Midbrain (tissue), 1 donor: ENCODE measurements around the gene LRRC10B.

Source experiments
- DNase-seq: peaks from one replicate; lab custom pipeline; 2025; lab: John Stamatoyannopoulos, UW

The LRRC10B gene

DNA sequence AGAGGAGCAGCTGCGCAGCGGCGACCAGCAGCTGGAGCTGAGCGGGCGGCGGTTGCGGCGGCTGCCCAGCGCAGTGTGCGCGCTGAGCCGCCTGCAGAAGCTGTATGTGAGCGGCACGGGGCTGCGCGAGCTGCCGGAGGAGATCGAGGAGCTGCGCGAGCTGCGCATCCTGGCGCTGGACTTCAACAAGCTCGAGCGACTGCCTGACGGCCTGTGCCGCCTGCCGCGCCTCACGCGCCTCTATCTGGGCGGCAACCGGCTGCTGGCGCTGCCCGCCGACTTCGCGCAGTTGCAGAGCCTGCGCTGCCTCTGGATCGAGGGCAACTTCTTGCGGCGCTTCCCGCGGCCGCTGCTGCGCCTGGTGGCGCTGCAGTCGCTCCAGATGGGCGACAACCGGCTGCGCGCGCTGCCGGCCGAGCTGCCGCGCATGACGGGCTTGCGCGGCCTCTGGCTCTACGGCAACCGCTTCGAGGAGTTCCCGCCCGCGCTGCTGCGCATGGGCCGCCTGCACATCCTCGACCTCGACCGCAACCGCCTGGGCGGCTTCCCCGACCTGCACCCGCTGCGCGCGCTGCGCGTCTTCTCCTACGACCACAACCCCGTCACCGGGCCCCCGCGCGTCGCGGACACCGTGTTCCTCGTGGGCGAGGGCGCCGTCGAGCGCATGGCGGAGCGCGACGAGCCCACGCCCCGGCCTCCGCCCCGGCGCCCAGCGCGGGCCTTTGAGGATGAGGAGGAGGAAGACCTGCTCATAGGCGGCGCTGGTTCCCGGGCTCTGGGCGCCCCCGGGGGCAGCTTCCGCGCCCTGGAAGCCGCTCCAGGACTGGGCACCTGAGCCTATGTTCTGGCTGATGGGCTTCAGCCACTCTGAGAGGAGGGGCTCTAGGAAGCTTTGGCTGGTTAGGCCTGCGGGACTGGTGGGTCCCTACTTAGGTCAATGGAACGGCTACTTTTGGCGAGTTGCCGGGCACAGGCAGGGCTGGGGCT lies 787 bp downstream of the LRRC10B start:
- peak; percentile 41 for DNase-seq

DNA sequence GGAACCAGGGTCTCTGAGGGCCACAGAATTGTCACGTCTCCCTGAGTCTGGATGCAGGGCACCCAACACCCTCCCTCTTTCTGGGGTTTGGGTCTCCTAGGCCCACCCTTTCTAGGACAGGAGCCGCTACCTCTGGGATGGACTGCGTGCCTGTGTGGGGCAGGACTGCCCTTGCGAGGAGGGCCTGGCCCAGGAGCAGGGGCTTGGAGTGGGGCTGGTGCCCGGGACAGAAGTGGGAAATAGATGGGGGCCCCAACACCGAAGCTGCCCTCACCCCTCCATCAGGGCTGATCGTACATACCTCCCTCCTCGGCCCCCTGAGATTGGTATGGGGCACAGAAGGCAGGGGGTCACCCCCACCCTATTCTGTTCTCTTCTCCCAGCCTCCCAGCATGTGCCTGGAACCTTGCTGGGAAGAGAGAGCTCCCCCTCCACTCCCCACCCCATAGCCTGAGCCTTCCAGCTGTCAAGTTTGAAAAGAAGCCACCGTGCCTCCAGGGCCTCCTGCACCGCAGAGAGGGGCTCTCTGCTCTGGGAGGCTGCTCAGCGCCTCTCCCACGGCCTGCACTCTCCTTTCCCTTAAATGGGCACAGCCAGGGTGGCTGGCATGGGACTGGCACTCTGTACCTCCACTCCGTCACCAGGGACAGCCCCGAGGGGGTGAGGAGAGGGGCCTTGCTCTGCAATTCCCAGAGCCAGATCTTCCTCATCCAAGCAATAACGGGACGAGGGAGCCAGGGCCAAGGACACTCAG lies 1.8 kb downstream of the LRRC10B start:
- no peak for DNase-seq

DNA sequence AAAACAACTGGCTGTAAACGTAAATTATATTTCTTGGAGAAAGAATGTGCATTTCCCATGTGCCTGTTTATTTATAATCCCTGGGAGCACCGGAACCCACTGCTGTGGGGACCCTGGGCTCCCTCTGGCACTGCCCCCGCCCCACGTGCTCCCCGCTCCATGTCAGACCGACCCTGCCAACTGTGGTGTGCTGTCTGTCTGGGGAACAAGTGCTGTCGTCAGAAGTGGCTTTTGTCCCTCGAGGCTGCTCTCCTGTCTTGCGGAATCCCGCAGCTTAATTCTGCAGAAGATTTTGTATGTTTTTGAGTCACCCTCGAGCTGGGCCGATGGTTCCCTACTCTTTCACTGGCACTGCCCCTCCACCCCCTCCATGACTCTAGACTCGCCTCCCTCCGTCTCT lies 2.4 kb downstream of the LRRC10B start:
- DNase-seq = no peak

DNA sequence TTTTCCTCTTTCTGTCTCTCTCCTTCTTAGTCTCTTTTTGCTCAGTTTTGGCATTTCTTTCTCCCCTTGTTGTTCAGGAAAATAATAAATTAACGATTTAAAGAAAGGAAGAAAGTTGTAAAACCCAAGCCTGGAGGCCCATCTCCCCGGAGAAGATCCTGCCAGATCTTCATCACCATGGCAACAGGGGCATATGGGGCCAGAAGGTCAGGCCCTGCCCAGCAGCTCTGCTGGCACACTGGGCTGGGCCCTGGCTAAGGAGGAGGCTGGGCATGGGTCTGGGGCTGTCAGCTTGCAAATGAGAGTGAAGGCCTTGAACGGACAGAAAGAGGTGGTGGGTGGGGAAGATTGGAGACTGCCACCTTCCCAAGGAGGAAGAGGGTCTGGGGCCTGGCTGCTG lies 2.8 kb downstream of the LRRC10B start:
- no peak for DNase-seq

DNA sequence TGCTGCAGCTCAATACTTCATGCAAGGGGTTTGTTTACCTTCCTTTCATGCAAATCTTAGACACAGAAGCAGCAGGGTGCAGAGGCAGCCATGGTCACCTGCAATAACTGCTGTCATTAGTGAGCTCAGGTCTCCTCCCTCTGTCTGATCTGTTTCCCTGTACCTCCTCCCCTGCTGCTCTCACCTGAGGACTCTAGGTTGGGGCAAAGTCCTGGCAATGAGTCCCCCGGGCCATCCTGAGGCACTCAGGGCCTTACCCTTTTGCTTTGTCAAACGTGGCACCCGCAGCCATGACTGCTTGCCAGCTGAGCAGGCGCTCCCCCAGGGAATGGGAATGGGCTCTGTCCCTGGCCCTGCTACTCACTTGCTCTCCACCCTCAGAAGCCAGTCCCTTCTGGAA lies 3.9 kb downstream of the LRRC10B start:
- no peak for DNase-seq

DNA sequence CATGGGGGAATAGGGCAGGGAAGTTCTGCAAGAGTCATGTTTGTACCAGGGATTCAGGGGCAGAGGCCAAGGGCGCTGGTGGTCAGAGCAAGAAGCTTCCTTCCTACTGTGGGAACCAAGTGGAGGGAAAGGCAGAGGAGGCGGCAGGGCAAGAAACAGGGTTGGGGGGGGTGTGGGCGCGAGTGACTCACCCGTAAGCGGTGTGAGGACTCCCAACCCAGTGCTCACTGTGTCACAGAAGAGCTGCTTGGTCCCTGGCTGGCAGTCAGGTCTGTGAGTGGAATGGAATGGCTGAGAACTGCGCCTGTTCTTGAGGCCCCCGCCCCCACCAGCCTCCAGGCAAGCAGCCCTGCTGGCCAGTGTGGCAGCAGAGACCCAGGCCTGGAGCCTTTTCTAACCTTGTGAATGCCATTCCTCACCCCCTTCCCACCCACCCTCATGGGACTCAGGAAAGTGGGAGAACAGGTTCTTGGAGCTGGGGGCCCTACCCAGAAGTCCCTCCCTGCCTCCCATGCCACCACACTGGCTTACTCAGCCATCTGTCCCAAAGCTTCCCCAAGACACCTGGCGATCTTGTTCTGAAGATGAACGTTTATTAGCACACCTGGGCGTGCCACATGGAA lies 4.7 kb downstream of the LRRC10B start:
- no peak for DNase-seq

DNA sequence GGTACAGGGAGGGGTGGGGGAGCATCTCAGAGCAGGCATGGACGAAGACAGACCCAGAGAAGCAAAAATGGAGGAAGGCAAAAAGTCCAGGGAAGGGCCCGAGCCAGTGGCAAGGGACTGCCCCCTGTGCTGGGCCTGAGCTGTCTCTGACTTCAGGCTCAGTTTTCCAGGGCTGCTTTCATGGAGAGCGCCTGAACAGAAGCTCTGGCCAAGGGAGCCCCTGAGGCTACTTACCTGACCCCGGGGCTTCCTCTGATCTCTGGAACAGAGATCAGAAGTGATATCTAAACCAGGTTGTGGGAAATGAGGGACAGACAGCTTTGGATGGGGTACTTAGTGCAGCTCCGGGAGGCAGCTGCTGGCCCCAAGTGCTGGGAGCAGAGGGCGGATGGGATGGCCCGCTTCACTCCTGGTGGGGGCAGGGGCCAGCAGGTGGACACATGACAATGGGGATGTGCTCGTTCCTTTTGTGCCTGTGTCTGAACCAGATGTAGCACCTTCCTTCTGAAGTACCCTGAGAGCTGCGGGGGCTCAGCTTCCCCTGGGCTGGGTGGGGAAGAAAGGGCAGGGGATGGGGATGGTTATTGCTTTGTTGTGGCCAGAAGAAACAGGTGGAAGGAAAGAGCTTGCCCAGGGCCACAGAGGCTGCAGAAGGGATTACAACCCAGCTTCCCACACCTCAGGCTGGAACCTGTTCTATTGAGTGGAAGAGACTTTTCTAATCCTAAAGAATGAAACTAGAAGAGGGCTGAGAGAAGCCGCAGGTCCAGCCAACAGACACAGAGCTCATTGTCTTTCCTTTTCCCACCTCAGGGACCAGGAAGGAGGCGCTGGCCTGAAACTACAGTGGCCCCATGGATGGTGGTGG lies 5.7 kb downstream of the LRRC10B start:
- no peak for DNase-seq

DNA sequence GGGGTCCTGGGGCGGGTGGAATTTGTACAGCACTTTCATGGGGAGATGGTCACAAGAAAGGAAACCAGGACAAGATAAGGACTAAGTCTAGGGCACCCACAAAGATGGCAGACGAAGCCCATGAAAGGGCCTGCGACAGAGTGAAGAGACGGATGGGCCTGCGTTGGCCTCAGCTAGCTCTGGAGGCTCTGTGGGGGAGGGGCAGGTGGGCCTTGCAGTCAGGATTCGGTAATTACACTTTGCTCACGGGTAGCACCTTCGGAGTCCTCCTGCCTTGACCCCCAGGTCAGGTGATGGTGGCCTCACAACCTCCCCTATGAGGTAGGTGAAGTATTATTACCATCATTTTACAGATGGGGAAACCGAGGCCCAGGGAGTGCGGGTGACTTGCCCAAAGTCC lies 7.1 kb downstream of the LRRC10B start:
- DNase-seq = no peak

DNA sequence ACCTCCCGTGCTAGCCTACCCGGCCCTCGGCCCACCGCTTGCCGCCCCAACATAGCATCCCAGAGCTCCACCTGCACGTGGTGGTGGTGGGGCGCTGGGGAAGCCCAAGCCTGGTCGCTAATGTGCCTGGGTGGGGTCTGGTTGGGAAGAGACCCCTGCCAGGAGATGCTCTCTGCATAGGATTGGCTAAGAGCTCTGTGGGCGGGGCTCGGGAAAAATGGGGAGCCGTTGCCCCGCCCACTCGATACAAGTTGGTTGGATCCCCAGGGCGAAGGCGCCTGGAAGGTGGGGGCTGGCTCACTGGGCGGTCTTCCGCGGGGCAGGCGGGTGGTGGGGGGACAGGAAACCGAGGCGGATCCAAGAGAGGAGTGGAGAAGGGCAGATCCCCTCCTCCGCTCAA lies 7.6 kb downstream of the LRRC10B start:
- DNase-seq = no peak

DNA sequence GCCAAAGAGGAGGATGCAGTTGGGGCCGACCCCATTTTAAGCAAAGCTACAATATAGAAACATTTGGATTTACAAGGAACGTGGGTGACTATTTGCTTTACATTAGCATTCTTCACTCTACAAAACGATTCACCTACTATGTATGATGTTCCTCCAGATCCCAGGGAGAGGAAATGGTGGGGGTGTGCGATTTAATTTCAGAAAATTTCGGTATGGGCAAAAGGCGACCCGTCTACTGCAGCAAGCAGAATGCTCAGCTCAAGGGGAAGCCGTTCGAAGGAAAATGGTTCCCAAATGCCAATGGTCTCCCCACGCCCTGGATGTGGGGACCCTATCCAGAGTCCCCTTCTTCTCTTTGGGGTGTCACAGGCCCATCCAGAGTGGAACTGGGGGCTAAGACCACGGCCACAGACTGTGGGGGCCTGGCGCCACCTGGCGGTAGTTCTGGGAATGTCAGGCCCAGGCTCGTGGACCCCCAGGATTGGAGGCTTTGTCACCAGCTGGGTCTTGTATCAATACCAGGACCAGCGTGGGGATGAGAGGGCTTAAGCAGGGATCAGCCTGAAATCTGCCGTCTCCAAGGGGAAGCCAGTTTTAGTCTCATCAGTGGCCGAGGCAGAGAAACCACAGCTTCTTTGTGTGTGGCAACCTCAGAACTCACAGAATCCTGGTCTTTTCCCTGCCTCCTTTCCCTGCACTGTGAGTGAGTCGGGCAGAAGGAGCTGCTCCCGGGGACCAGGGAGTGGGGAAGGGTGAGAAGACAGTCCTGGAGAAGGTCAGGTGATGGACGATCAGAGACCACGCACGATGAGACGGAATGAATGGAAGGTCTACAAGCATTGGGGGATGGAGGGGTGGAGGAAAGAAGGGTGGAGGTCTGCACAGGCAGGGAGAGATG lies 8.4 kb downstream of the LRRC10B start:
- peak; percentile 27 for DNase-seq

DNA sequence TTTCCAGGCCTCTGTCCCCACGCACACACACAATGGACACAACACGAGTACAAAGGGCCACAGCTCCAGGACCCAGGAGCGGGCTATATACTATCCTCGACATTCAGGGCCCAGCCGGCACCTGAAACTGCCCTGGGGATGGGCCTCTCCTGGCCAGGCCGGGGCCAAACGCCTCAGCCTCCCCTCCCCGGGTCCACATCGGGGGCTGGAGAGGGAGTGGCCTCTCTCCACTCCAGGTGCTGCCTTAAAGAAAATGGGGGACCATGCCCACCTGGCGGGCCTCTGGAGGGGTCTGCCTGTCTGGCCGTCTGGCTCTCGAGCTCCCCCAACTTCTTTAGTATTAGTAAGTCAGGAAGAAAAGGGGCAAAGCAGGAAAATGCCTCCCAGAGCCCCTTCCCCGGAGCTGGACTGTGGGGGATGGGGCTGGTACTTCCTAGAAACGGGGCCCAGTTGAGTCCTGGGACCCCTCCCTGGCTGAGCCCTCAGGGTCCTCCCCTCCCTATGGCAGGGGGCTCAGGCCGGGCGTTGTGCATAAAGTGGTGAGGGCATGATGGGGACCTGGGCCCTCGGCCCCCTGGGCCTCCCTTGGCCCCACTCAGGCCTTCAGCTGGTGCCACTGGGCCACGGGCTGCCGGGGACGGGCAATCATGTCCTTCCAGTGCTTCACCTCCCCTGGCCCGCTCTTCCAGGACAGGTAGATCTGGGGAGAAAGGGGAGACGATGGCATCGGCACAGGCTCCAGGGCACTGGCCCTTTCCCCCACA lies 9.7 kb downstream of the LRRC10B start:
- DNase-seq = no peak

DNA sequence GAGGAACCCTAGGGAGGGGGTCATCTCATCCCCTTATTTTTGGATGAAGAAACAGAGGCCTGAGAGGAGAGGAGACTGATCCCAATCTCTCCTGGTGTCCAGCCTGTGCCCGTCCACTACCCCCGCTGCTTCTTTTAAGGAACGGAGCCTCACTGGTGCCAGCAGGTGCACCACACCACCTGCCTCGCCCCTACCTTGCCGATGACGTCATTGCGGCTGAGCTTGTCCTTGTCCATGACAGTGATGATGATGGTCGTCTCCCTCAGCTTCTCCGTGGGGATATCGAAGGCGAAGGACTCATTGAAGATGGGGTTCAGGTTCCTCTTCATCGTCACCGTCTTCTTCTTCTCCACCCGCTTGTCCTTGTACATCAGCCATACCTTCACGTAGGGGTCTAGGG lies 14.3 kb downstream of the LRRC10B start:
- DNase-seq = no peak

DNA sequence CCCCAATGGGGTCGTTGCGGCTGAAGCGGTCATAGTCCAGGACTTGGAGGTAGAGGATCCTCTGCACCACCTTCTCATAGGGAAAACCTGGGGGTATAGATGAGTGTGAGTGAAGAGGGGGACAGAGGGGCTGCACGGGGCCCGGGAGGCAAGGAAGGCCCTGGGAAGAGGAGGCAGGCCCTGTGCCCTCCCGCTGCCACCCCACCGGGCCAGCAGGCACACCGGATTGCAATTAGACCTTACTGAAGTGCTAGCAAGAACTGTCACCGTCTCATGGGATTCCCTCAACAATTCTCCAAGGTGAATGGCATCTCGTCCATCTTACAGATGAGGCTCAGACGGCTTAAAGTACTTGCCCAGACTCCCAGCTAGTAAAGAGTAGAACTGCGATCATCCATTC lies 15.9 kb downstream of the LRRC10B start:
- no peak for DNase-seq

DNA sequence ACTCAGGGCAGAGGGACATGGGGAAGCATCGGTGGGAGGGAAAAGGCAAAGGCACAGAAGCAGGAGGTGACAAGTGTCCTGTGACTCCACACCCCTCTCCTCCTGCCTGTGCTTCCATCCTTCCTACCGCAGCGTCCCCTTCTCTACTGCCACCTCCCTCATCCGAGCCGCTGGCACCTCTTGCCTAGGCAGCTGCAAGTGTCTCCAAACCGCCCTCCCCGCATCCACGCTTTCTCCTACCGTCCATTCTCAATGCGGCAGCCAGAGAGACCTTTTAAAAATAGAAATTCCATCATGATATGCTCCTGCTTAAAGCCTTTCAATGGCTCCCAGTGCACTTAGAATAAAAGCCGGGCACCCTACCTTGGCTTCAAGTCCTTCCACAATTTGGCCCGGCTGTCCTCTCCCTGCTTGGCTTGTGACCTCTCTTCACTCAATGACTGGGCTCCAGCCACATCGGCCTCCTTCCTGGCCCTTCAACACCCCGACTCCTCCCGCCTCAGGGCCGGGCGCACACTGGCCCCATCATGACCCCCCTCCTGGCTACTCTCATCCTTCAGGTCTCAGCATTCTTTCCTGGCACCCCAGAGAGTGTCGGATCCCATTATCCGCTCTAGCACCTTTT lies 16.5 kb downstream of the LRRC10B start:
- DNase-seq = no peak

DNA sequence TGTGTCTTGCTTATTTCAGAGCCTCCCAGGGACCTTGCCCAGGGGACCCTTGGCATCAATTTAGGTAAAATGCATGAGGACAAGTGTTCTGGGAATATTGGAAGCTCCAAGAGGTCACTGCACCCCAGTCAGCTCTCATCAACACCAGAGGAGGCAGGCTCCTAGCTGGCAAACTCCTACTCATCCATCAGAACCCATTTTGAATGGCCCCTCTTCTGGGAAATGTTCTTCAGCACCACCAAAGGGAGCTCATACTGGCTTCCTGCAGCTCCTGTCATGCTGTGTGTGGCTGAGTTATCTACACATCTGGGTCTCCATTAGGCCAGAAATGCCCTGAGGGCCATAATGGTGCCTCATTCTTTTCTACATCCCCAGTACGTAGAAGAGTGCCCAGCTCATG lies 17.7 kb downstream of the LRRC10B start:
- DNase-seq = no peak

DNA sequence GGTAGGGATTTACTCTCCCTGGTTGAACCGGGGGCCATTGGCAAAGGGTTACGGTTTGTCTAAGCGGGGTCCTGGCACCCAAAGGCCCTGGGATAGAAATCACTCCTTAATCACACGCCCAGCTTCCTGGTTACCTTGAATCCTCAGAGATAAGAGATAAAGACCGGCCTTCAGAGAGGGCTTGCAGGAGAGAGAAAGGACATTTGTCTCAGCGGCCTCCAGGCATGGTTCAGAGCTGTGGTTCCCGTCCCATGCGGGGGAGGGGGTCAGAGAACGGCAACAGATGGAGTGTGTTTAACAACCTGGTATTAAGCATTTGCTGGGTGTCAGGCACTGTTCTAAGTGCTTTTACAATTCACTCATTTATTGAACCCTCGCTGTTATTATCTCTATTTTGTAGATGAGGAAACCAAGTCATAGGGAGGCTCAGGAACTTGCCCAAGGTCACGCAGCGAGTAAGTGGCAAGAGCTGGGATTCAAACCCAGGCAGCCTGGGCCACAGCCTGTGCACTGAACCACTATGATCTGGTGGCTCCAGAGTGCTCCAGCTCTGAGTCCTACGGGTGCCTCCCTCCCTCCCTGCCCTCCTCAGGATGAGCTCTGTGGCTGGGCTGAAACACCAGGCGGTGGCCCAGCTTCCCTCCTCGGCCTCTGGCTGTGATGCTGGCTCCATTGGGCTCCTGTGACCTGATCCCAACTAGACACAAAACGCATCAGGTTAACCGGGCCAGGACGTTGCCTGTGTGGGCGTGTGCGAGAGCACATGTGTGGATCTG lies 18.6 kb downstream of the LRRC10B start:
- DNase-seq = no peak

DNA sequence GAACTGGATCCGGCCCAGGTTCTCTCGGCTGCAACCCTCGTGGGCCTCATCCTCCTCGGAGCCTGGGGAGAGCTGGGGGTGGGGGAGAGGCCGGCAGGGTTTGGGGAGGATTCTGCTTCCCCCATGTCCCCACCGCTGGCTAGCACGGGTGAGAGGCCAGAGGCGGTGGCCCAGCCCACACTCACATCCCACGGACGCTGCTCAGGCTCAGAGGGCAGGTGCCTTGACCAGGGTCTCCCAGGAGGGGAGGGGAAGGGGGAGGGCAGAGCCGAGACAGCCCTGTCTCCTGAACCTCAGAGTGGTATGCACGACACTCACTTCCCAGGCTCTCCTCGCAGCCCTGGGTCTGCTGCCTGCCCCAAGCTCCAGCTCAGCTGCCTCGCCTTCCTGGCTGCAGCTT lies 19.6 kb downstream of the LRRC10B start:
- no peak for DNase-seq

DNA sequence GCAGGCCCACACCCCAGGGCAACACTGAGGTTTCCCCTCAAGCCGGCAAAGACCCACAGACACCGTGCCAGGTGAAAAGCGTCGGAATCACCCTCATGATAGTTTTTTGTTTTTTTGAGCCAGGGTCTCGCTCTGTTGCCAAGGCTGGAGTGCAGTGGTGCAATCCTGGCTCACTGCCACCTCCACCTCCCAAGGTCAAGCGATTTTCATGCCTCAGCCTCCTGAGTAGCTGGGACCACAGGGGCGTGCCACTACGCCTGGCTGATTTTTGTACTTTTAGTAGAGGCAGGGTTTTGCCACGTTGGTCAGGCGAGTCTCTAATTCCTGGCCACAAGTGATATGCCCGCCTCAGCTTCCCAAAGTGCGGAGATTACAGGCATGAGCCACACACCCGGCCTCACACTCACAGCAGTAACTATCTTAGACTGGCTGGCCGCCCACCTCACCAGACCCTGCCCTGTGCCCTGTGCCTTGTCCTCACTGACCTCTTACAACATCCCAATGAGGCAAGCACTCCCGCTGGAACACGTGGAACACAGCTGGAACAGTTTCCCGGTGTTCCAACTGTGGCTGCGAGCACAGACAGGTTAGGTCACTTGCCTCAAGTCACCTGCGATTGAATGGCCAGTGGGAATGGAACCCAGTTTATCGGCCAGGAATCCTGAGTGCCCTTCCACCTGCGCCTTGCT lies 21.1 kb downstream of the LRRC10B start:
- DNase-seq = no peak
